Measurements from ENCODE around the gene CYB5B.
"Not testable (repeated sequence)": the region's sequence is repeated elsewhere in the genome, so short reads cannot be mapped to it uniquely, and the experiment has no call there.

The CYB5B gene

DNA sequence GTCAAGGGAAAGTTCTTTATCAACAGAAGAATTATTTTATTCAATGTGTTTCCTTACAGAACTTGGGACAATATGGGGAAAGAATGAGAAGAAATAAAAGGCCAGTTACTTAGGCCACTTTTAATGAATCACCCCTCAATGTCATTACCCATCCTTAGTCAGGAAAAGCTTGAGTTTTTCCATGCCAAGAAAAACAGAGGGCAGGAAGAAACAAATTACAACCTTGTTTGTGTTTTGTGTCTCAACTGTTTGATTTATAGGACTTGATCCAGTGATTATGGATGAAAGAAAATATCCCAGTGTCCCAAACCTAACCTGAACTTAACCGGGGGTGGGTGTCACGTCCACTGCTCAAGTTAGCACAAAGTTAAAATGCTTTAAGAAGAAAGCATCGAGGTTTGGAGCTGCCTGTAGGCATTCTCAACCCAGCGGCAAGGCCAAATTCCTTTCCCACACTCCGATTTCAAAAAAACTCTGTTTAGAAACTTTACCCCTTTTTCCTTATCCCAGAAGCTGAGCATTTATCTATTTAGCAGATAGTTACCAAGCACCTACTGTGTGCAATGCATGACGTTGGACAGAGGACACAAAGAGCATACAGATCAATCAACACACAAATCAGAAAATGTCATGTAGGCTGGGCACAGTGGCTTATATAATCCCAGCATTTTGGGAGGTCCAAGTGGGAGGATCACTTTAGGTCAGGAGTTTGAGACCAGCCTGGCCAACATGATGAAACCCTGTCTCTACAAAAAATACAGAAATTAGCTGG, 14.0 kb upstream of the CYB5B start:
- no peak for DNase-seq (ENCODE audit: low read depth)

DNA sequence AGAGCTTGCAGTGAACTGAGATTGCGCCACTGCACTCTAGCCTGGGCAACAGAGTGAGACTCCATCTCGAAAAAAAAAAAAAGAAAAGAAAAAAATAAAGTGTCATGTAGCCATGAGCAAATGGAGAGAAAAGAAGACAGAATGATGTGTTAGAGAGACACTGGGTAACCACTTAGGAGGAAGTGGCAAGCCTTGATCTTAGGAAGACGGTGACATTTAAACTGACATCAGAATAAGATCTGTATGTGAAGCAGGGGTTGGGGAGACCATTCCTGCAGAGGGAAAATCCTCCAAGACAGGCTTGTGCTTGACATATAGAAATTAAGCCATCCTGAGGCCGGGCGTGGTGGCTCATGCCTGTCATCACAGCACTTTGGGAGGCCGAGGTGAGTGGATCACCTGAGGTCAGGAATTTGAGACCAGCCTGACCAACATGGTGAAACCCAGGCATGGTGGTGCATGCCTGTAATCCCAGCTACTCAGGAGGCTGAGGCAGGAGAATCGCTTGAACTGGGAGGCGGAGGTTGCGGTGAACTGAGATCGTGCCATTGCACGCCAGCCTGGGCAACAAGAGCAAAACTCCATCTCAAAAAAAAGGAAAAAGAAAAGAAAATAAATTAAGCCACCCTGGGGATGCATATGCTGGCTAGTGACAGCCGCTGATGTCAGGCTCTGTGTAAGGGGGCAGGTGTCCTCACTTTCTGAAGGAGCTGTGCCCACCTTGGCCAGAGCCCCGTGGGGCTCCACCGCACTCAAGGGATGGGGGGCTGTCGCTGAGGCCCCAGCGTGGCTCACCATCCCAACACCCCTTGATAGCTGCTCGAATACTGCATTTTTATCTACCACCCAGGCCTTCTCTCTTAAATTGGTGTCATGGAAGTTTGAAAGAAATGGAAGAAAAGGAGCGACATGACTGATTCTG, 13.1 kb upstream of the CYB5B start:
- DNase-seq (ENCODE audit: low read depth): no peak

DNA sequence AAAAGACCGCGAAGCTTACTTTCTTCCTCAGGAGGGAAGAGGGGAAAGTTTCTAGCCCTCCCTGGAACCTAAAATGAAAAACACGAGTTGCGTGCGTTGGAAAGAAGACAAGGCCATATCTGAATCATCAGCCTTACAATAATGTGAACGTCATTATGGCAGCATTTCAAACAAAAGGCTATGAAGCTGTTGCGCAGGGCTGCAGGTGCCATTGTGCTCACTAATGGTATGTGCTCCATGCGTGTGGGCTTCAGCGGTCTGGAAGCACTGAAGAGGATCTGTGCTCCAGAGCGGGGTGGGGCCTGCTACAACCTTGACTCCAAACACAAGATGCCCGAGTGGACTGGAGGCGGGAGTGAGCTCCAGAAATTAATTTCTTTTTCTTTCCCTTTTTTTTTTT, 12.1 kb upstream of the CYB5B start:
- no peak for DNase-seq (ENCODE audit: low read depth)

DNA sequence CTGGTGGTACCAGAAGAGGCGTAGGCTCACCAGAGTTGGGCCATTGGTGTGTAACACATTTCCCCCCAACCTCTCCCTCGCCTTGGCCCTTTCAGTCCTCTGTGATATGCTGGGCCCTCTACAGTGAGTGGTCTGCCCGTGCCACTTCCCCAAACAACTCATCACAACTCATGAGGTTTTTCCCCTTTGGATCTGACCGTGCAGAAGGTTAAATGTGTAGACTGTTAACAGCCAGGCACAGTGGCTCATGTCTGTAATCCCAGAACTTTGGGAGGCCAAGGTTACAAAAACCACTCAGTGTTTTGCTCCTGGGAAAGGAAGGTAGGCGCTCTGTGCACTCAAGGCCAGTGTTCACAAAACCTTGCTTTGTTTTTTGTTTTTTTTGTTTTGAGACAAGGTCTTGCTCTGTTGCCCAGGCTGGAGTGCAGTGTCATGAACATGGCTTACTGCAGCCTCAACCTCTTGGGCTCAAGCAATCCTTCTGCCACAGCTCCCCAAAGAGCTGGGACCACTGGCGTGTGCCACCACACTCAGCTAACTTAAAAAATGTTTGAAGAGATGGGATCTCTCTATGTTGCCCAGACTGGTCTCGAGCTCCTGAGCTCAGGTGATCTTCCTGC, 11.3 kb upstream of the CYB5B start:
- no peak for DNase-seq (ENCODE audit: low read depth)

DNA sequence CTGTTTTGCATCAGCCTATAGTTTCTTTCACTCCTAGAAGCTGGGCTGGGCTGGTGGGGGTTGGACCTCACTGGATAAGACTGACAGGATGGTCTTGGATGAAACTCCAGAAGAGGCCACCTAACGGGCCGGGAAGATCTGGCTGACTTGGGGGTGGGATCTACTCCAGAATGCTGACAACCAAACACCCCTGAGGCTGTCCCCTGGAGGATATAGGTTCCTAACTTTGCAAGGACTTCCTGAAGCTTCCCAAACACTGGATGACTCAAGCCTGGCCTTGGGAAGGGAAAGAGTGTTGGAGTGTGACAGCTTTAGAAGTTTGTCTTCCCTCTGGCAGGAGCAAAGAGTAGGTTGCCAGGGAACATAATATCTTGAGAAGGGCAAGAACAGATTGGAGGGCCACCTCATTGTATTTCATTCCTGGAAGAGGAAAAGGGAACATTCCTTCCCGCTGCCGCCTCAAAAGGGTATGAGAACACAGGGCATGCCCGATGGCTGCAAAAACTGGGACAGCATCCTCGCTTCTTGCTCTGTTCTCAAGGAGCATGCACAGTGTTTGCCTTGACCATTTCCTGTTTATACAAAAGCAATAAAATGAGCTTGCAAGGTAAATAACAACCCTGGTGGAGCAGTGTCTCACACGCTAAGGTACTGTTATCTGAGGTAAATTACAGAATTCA, 6.8 kb upstream of the CYB5B start:
- DNase-seq (ENCODE audit: low read depth): no peak

DNA sequence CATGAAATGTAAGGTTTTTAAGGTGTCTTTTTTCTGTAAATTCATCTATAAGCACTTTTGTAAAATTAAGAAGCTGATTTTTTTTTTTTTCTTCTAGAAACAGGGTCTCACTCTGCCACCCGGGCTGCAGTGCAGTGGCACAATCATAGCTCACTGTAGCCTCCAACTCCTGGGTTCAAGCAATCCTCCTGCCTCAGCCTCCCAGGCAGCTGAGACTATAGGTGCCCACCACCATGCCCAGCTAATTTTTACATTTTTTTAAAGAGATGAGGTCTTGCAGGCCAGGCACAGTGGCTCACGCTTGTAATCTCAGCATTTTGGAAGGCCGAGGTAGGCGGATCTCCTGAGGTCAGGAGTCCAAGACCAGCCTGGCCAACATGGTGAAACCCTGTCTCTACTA, 4.5 kb upstream of the CYB5B start:
- no peak for DNase-seq (ENCODE audit: low read depth)

DNA sequence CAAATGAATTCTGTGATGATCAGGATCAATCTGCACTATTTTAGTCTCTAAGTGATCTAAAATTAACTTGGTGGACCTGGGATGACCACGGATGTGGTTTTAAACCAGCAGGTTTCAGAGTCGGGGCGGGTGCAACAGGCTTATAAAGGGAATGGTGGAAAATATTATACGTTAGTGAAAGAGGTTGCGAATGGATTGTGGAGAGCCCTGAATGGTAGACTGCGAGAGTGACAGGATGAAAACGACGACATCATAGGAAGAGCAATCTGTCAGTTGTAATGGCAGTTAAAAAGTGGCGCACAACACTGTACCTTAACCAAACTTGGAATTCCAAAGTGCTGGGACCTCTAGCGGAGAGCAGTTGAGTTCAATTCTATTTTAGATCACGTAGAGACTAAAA, 1.2 kb upstream of the CYB5B start:
- DNase-seq (ENCODE audit: low read depth): no peak

DNA sequence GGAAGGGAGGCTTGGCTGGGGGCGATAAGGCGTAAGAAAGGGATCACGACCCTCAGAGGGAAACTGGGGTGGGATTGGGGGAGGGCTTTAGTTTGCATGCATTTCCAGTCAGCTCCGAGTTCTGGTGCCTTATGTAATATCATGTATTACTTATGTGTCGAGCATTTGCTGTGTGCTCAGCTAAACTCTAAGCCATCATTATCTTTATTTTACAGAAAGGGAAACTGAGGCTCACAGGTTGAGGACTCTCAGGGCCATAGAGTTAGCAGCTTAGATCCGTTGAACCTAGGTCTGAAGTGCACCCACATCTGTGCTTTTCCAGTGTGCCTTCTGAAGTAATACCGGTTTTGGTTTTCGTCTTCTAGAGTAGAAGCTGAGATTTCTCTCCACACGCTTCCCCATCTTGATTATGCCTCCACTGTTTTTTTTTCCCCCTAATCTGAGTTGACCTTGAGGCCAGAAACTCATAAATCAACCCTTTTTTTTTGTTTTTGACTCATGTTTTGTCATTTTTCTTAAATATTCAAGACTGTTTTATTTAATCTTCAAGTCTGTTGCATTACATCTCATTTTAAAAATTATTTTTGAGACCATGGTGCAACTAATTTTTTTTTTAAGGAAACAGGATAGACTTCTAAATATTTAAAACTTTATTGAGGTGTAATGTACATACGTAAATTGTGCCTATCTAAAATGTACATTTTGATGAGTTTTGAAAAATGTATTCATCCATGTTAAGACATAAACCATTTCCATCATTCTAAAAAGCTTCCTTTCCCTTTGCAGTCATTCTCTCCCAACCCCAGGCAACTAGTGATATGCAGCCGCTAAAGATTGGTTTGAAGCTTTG, 741 bp downstream of the CYB5B start:
- no peak for DNase-seq (ENCODE audit: low read depth)

DNA sequence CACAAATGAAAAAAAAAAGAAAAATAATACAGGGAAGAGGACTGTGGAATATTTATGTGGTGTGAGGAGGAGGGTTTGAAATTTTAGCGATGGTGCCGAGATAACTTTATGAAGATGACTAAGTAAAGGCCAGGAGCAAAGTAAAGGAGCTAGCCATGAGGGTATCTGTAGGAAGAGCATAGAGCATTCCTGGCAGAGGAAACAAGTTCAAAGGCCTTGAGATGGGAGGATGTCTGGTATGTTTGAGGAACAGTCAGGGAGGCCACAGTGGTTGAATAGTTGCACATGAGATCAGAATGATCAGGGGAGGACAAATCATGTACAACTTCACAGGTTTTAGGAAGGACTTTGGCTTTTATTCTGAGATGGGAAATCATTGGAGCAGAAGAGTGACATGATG, 4.2 kb downstream of the CYB5B start:
- no peak for DNase-seq (ENCODE audit: low read depth)

DNA sequence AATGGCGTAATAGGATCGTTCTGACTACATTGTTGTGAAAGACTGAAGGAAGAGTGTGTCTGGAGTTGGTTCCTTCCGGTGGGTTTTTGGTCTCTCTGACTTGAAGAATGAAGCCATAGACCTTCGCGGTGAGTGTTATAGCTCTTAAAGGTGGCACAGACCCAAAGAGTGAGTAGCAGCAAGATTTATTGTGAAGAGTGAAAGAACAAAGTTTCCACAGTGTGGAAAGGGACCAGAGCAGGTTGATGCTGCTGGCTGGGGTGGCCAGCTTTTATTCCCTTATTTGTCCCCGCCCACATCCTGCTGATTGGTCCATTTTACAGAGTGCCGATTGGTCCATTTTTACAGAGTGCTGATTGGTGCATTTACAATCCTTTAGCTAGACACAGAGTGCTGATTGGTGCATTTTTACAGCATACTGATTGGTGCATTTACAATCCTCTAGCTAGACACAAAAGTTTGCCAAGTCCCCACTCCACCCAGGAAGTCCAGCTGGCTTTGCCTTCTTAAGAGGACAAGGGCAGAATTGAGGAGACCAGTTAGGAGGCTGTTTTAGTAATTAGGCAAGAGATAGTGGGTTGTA, 4.7 kb downstream of the CYB5B start:
- not testable (repeated sequence) for DNase-seq (ENCODE audit: low read depth)

DNA sequence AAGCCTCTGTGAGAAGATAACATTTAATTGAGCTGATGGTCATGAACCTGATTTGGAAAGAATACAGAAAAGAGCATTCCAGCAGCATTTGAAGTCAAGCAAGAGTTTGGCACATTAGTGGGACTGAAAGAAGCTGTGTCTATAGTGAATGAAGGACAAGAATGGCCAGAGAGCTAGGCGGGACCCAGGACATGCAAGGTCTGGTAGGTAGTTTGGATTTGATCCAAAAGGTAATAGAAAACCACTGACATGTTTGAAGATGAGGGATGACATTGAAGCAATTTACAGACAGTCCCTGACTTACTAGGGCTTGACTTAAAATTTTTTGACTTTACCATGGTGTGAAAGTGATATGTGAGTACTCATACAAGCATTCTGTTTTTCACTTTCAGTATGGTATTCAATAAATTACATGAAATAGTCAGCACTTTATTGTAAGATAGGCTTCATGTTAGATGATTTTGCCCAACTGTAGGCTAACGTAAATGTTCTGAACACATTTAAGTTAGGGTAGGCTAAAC, 7.6 kb downstream of the CYB5B start:
- DNase-seq (ENCODE audit: low read depth): no peak

DNA sequence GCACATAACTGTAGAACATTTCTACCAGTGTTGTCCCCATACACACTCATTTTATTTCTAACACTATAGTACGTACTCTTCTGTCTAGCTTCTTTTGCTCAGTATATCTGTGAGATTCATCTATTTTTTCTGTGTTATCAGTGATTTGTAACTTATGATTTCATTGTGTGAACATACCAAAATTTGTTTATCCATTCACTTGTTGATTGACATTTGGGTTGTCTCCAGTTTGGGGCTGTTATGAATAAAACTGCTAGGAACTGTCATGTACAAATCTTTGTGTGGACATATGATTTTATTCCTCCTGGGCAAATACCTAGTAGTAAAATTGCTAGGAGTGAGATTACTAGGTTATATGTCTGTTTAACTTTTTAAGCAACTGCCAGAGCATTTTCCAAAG, 9.6 kb downstream of the CYB5B start:
- no peak for DNase-seq (ENCODE audit: low read depth)

DNA sequence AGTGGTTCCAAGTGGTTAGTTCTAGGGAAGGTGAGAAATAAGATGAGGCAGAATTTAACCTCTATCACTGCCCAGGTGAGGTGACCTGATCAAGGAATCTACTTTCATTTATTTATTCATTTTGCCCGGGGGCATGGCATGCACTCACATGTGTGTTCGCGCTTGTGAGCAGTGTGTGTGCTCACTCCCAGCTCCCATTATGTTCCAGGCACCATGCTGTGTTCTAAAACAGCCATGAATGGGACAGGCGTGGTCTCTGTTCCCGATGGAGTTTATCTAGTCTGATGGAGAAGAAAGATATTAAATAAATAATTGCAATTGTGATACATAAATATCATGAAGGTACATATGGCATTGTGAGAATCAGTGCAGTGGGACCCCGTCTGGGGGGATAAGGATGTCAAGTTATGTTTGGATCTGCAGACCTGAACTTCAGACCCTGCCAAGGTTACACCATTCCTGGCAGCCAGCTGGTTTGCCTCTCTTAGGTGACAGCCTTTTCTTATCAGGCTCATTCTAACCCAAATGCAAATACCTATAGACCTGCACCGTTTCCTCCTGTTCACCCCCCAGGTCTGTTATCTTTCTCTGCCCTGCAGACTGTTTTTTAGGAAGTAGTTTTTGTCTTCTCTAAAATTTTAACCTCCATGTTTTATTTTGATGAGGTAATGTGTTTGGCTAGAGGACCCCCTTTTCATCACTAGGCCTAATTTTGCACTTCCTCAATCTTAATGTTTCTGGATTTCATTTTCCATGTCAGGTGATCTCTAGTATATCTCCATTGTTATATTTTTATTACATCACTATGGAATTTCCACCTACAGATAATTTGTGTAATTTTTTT, 11.8 kb downstream of the CYB5B start:
- no peak for DNase-seq (ENCODE audit: low read depth)

DNA sequence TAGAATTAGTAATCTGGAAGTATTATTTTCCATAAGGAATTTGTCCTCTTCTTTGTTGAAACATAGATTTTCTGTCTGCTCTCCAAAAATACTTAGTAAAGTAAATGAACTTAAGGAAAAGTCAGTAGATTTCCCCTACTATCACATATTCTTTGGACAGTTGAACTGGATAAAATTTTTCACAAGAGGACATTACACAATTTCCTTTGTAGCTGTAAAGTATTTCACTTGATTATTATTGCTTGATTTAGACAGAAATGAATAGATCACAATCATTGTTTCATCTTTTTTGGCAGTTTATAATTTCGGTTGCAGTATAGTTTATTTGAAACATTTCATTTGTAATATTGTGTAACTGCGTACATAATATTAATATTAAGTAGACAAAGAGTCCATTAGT, 12.5 kb downstream of the CYB5B start:
- no peak for DNase-seq (ENCODE audit: low read depth)

DNA sequence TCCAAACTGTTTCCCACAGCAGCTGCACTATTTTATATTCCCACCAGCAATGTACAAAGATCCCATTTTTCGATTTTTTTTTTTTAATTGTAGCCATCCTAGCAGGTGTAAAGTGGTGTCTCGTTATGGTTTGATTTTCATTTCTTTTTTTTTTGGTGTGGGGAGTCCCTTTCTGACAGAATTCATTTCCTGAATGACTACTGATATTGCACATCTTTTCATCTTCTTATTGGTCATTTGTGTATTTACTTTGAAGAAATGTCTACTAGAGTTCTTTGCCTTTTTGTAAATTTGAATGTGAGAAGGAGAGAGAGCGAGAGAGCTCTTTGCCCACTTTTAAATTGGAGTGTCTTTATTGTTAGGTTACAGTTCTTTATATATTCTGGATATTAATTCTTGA, 14.0 kb downstream of the CYB5B start:
- no peak for DNase-seq (ENCODE audit: low read depth)

DNA sequence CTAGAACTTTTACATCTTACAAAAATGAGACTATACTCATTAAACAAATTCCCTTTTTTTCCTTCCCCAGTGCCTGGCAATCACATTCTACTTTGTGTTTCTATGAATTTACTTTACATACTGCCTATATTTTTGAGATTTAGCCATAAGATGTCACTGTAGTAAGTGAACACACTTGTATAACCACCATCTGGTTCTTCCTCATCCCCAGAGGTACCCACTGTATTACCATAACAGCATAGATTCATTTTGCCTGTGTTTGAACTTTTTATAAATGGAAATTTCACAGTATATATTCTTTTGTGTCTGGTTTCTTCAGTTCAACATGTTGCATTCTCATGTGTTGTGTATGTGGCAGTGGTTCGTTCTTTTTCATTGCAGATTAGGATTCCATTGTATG, 15.8 kb downstream of the CYB5B start:
- DNase-seq (ENCODE audit: low read depth): no peak

DNA sequence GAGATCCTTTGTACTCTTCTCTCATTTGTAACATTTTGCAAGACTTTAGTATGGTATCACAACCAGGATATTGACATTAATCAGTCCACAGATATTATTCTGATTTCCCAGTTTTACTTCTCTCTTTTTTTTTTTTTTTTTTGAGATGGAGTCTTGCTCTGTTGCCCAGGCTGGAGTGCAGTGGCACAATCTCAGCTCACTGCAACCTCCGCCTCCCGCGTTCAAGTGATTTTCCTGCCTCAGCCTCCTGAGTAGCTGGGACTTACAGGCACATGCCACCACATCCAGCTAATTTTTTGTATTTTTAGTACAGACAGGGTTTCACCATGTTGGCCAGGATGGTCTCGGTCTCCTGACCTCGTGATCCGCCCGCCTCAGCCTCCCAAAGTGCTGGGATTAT, 16.6 kb downstream of the CYB5B start:
- DNase-seq (ENCODE audit: low read depth): not testable (repeated sequence)

DNA sequence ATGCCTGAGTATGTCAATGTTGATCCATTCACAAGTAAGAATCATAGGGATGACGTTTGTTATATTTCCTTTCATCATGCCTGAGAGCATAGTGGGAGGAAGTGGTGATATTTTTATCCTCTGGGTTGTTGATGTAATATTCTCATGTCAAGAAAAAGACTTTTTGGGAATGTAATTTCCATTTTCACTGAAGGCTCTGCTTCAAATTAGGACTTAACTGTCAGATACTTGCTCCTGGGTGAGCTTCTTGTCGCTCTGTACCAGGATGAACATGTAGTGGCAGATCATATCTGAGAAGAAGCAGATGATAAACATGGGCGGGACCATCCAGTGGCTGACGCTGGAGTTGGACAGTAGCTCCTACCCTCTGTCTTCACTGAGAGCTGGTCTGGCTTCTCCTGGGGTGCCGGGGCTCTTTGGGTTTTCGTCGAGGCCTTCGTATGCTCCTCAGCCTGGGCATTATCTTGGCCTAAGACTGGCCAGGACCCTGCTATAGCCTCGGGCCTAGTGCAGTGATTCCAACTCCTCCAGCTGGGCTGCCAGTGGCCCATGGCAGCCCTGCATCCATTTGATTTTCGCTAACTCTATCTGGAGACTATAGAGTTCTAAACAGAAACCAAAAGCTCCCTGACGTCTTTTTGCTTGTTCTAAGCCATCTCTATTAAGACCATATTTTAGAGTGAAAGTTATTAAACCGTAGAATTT, 19.7 kb downstream of the CYB5B start:
- no peak for DNase-seq (ENCODE audit: low read depth)

DNA sequence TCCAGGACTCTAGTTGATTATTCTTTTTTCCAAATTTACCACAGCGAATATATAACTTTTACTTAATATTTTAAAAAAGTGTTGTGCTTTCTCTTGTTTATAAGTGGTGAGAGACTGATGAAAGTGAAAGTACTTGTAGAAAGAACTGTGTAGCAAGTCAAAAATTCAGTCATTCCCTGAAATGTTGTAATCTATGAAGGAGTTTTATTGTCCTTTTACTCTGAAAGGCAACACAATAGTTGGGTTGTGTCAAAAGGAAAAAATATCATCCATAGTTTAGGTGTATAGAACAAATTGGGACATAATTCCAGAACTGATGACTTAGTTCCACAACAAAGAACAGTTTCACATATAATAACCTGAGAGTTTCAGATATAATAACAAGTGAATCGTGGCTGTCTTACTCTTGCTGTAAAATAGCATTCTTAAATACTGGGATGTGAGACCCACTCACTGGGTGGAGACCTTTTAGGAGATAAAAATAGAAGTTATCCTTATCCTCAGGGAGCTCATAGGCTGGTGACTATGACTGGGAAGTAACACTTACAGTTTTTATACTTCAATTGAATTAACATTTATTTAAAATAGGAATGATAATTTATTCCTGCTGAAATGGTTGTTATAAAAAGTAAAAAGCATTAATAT, 20.6 kb downstream of the CYB5B start:
- no peak for DNase-seq (ENCODE audit: low read depth)
